ENCODE measurements around the gene SEMA3E.

The SEMA3E gene

GRCh38 chr7:83429493-83429892 is 219.4 kb downstream of the SEMA3E start:
- Histone ChIP-seq H3K9ac (ENCODE audit: low read length) (no peak overlapping the region), H3K27ac (ENCODE audit: low read depth, low read length) (no peak overlapping the region), H3K27me3 (ENCODE audit: insufficient read depth, low read length) (no peaks in the 10 kb centered on the region), H3K9me3 (ENCODE audit: insufficient read depth, low read depth, low read length) (no peaks in the 10 kb centered on the region), H3K4ac (ENCODE audit: low read depth, low read length) (no peak overlapping the region), H2BK120ac (ENCODE audit: insufficient read depth, low read length, poor library complexity) (no peak overlapping the region), H4K8ac (ENCODE audit: low read depth, low read length) (no peak overlapping the region), H3K4me1 (ENCODE audit: control insufficient read depth in 1 of 2, insufficient read depth in 2 of 2, low read length in 2 of 2) (no peaks in the 10 kb centered on the region), H3K18ac (ENCODE audit: low read length) (no peak overlapping the region), H3K79me2 (ENCODE audit: control insufficient read depth, insufficient read depth, low read length, poor library complexity) (no peaks in the 10 kb centered on the region), H3K36me3 (ENCODE audit: control insufficient read depth in 1 of 2, insufficient read depth in 2 of 2, low read length in 2 of 2) (no peaks in the 10 kb centered on the region), H3K79me1 (ENCODE audit: low read length) (no peaks in the 10 kb centered on the region), H3K14ac (ENCODE audit: low read length) (no peak overlapping the region), H2BK5ac (ENCODE audit: low read depth, low read length, poor library complexity) (no peak overlapping the region), H2BK12ac (ENCODE audit: low read length) (no peak overlapping the region), H4K91ac (ENCODE audit: low read depth, low read length) (no peak overlapping the region), H4K12ac (ENCODE audit: low read depth, low read length) (no peak overlapping the region), H2AFZ (ENCODE audit: insufficient read depth, low read length, poor library complexity) (no peak overlapping the region), H3K4me3 (ENCODE audit: low read depth, low read length) (no peak overlapping the region), H3K23ac (ENCODE audit: low read length) (no peak overlapping the region), H3K4me2 (ENCODE audit: low read length) (no peak overlapping the region), H2AK5ac (ENCODE audit: low read length) (no peak overlapping the region)
- no CpG with 5 or more reads among the region's 2 CpGs for WGBS (ENCODE audit: extremely low coverage, insufficient coverage, insufficient read length)
- no peak for DNase-seq

DNA sequence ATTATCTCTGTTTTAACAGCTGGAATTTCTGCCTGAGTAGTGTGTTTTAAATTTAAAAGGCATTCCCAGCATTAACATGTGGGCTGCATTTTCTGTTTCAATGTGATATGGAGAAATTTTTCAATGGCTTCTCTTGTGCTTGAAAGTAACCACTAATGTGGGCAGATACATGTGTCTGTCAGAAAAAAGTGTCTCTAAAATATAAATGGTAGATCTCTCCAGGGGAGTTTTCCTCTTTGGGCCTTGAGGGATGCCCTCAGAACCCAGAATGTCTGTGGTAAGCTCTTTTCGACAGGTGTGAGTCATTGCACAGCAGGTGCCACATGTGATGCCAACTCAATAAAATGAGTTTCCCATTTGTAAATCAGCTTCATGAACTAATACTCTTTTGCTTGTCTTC is 221.1 kb downstream of the SEMA3E start:
- H3K9ac ChIP-seq (ENCODE audit: low read length), result no peak overlapping the region
- no peak for DNase-seq
- H3K4me2 ChIP-seq (ENCODE audit: low read length), result no peak overlapping the region
- H3K9me3 ChIP-seq (ENCODE audit: insufficient read depth, low read depth, low read length), result no peaks in the 10 kb centered on the region
- H2AFZ ChIP-seq (ENCODE audit: insufficient read depth, low read length, poor library complexity), result no peak overlapping the region
- no peaks in the 10 kb centered on the region for H3K79me2 ChIP-seq (ENCODE audit: control insufficient read depth, insufficient read depth, low read length, poor library complexity)
- H3K14ac ChIP-seq (ENCODE audit: low read length), result no peak overlapping the region
- no peak overlapping the region for H2BK120ac ChIP-seq (ENCODE audit: insufficient read depth, low read length, poor library complexity)
- H3K18ac ChIP-seq (ENCODE audit: low read length), result no peak overlapping the region
- WGBS (ENCODE audit: extremely low coverage, insufficient coverage, insufficient read length), result no CpG with 5 or more reads among the region's 1 CpG
- H3K4me1 ChIP-seq (ENCODE audit: control insufficient read depth in 1 of 2, insufficient read depth in 2 of 2, low read length in 2 of 2), result no peaks in the 10 kb centered on the region
- H3K4ac ChIP-seq (ENCODE audit: low read depth, low read length), result no peak overlapping the region
- no peak overlapping the region for H2BK5ac ChIP-seq (ENCODE audit: low read depth, low read length, poor library complexity)
- no peak overlapping the region for H2AK5ac ChIP-seq (ENCODE audit: low read length)
- no peak overlapping the region for H2BK12ac ChIP-seq (ENCODE audit: low read length)
- no peak overlapping the region for H4K12ac ChIP-seq (ENCODE audit: low read depth, low read length)
- no peaks in the 10 kb centered on the region for H3K27me3 ChIP-seq (ENCODE audit: insufficient read depth, low read length)
- H3K36me3 ChIP-seq (ENCODE audit: control insufficient read depth in 1 of 2, insufficient read depth in 2 of 2, low read length in 2 of 2), result no peaks in the 10 kb centered on the region
- H4K8ac ChIP-seq (ENCODE audit: low read depth, low read length), result no peak overlapping the region
- no peak overlapping the region for H3K4me3 ChIP-seq (ENCODE audit: low read depth, low read length)
- H3K79me1 ChIP-seq (ENCODE audit: low read length), result no peaks in the 10 kb centered on the region
- no peak overlapping the region for H4K91ac ChIP-seq (ENCODE audit: low read depth, low read length)
- H3K27ac ChIP-seq (ENCODE audit: low read depth, low read length), result no peak overlapping the region
- no peak overlapping the region for H3K23ac ChIP-seq (ENCODE audit: low read length)

DNA sequence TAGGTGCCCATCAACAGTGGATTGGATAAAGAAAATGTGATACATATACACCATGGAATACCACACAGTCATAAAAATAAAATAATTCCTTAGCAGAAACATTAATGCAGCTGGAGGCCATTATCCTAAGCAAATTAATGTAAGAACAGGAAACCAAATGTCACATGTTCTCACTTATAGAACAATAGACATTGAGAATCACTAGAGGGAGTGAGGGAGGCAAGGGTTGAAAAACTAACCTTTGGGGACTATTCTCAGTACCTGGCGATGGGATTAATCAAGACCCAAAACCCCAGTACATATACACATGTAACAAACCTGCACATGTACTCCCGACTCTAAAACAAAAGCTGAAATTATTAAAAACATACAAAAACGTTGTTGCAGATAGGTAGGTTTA is 222.6 kb downstream of the SEMA3E start:
- H3K14ac ChIP-seq (ENCODE audit: low read length), result no peak overlapping the region
- H3K9me3 ChIP-seq (ENCODE audit: insufficient read depth, low read depth, low read length), result no peaks in the 10 kb centered on the region
- no peak overlapping the region for H3K23ac ChIP-seq (ENCODE audit: low read length)
- no peak overlapping the region for H4K12ac ChIP-seq (ENCODE audit: low read depth, low read length)
- no peak for DNase-seq
- H4K91ac ChIP-seq (ENCODE audit: low read depth, low read length), result no peak overlapping the region
- H3K9ac ChIP-seq (ENCODE audit: low read length), result no peak overlapping the region
- no peak overlapping the region for H3K18ac ChIP-seq (ENCODE audit: low read length)
- H2AK5ac ChIP-seq (ENCODE audit: low read length), result no peak overlapping the region
- H3K79me2 ChIP-seq (ENCODE audit: control insufficient read depth, insufficient read depth, low read length, poor library complexity), result no peaks in the 10 kb centered on the region
- H3K4me2 ChIP-seq (ENCODE audit: low read length), result no peak overlapping the region
- no peak overlapping the region for H3K4ac ChIP-seq (ENCODE audit: low read depth, low read length)
- H3K27ac ChIP-seq (ENCODE audit: low read depth, low read length), result no peak overlapping the region
- no peak overlapping the region for H3K4me3 ChIP-seq (ENCODE audit: low read depth, low read length)
- H2BK120ac ChIP-seq (ENCODE audit: insufficient read depth, low read length, poor library complexity), result no peak overlapping the region
- H2BK5ac ChIP-seq (ENCODE audit: low read depth, low read length, poor library complexity), result no peak overlapping the region
- H3K36me3 ChIP-seq (ENCODE audit: control insufficient read depth in 1 of 2, insufficient read depth in 2 of 2, low read length in 2 of 2), result no peaks in the 10 kb centered on the region
- no peaks in the 10 kb centered on the region for H3K79me1 ChIP-seq (ENCODE audit: low read length)
- H3K4me1 ChIP-seq (ENCODE audit: control insufficient read depth in 1 of 2, insufficient read depth in 2 of 2, low read length in 2 of 2), result no peaks in the 10 kb centered on the region
- no peak overlapping the region for H2BK12ac ChIP-seq (ENCODE audit: low read length)
- H4K8ac ChIP-seq (ENCODE audit: low read depth, low read length), result no peak overlapping the region
- WGBS (ENCODE audit: extremely low coverage, insufficient coverage, insufficient read length), result no CpG with 5 or more reads among the region's 3 CpGs
- no peak overlapping the region for H2AFZ ChIP-seq (ENCODE audit: insufficient read depth, low read length, poor library complexity)
- no peaks in the 10 kb centered on the region for H3K27me3 ChIP-seq (ENCODE audit: insufficient read depth, low read length)

- no peaks in the 10 kb centered on the region for H3K27me3 ChIP-seq (ENCODE audit: insufficient read depth, low read length)
- no peak for DNase-seq
These were observed 229.9 kb downstream of the SEMA3E start for GRCh38 chr7:83419013-83419412.

More at GRCh38 chr7:83419013-83419412, 229.9 kb downstream of the SEMA3E start:
- H2BK5ac ChIP-seq (ENCODE audit: low read depth, low read length, poor library complexity), result no peak overlapping the region
- H2BK12ac ChIP-seq (ENCODE audit: low read length), result no peak overlapping the region
- H4K91ac ChIP-seq (ENCODE audit: low read depth, low read length), result no peak overlapping the region
- H3K18ac ChIP-seq (ENCODE audit: low read length), result no peak overlapping the region
- no peak overlapping the region for H2AFZ ChIP-seq (ENCODE audit: insufficient read depth, low read length, poor library complexity)
- H4K8ac ChIP-seq (ENCODE audit: low read depth, low read length), result no peak overlapping the region
- H3K23ac ChIP-seq (ENCODE audit: low read length), result no peak overlapping the region
- no peak overlapping the region for H4K12ac ChIP-seq (ENCODE audit: low read depth, low read length)
- no CpG with 5 or more reads among the region's 1 CpG for WGBS (ENCODE audit: extremely low coverage, insufficient coverage, insufficient read length)
- no peak overlapping the region for H3K27ac ChIP-seq (ENCODE audit: low read depth, low read length)
- H3K14ac ChIP-seq (ENCODE audit: low read length), result no peak overlapping the region
- no peak overlapping the region for H3K4me2 ChIP-seq (ENCODE audit: low read length)
- H3K4ac ChIP-seq (ENCODE audit: low read depth, low read length), result no peak overlapping the region
- no peaks in the 10 kb centered on the region for H3K36me3 ChIP-seq (ENCODE audit: control insufficient read depth in 1 of 2, insufficient read depth in 2 of 2, low read length in 2 of 2)
- no peak overlapping the region for H3K9ac ChIP-seq (ENCODE audit: low read length)
- no peak overlapping the region for H2AK5ac ChIP-seq (ENCODE audit: low read length)
- no peaks in the 10 kb centered on the region for H3K79me2 ChIP-seq (ENCODE audit: control insufficient read depth, insufficient read depth, low read length, poor library complexity)
- no peaks in the 10 kb centered on the region for H3K79me1 ChIP-seq (ENCODE audit: low read length)
- H3K4me3 ChIP-seq (ENCODE audit: low read depth, low read length), result no peak overlapping the region
- H3K9me3 ChIP-seq (ENCODE audit: insufficient read depth, low read depth, low read length), result no peaks in the 10 kb centered on the region
- H2BK120ac ChIP-seq (ENCODE audit: insufficient read depth, low read length, poor library complexity), result no peak overlapping the region
- H3K4me1 ChIP-seq (ENCODE audit: control insufficient read depth in 1 of 2, insufficient read depth in 2 of 2, low read length in 2 of 2), result no peaks in the 10 kb centered on the region

Data from trophoblast cell (in vitro differentiated cells and primary cell).